Ecto neural progenitor cell (in vitro differentiated cells): ENCODE data around the gene SLC22A17.
A peak's percentile ranks its signal among the peaks of the same experiment; 100 is the strongest.

Experiments
- DNase-seq: peaks from one replicate; pipeline ENCODE4 v3.0.0-alpha.2; 2018; ENCODE audit warnings: low spot score

The SLC22A17 gene

GRCh38 chr14:23307687-23308644 is 44.7 kb downstream of the SLC22A17 start:
- DNase-seq: peak; percentile 44

GRCh38 chr14:23307146-23307530 is 45.5 kb downstream of the SLC22A17 start:
- no peak for DNase-seq

- peak; percentile 94 for DNase-seq
Observed at GRCh38 chr14:23306412-23307145, 46.1 kb downstream of the SLC22A17 start, which contains the start of gene BCL2L2. Gene BCL2L2 (plus strand): TSS chr14:23306833. CDS start chr14:23307768, 935 bp downstream.

- DNase-seq: peak; percentile 73
Observed at GRCh38 chr14:23302290-23303225, 50.1 kb downstream of the SLC22A17 start, which contains the start of gene PPP1R3E. Gene PPP1R3E (minus strand): TSS chr14:23302859. CDS start chr14:23302576, 283 bp downstream.

GRCh38 chr14:23301969-23302289 is 50.8 kb downstream of the SLC22A17 start:
- DNase-seq: no peak

- DNase-seq: peak; percentile 99
Observed at GRCh38 chr14:23301288-23301968, 51.3 kb downstream of the SLC22A17 start.

- DNase-seq: peak; percentile 64
Observed at GRCh38 chr14:23300687-23301223, 51.9 kb downstream of the SLC22A17 start.

- DNase-seq: no peak
Observed at GRCh38 chr14:23299986-23300686, 52.6 kb downstream of the SLC22A17 start.

- no peak for DNase-seq
Observed at GRCh38 chr14:23299211-23299957, 53.3 kb downstream of the SLC22A17 start.

- peak; percentile 27 for DNase-seq
Observed at GRCh38 chr14:23297611-23298277, 54.9 kb downstream of the SLC22A17 start.

- peak; percentile 29 for DNase-seq
Observed at GRCh38 chr14:23297096-23297495, 55.6 kb downstream of the SLC22A17 start.
